Heart left ventricle (tissue), 16 donors: ENCODE measurements around the gene RALGAPA1. TPM values are rescaled to one million over a fixed set of nuclear protein-coding genes. Genes with fewer than 3 reads are reported as not detected.

ENCODE experiments used
- ATAC-seq, 4 donors: fragments of 200-7000 bp; cut with Tn5 transposase; one replicate each; pipeline ENCODE4 v1.9.1; 2020 to 2022; ENCODE audit warnings: moderate library complexity in 4 of 4, mild to moderate bottlenecking in 3 of 4, moderate number of reproducible peaks in 1 of 4
- DNase-seq, 5 donors: peaks; one replicate each; pipeline ENCODE4 v3.0.0-alpha.2; 2020
- H3K27ac ChIP-seq, 12 donors: fragments of 200-600 bp; sonication (generic) in 4 of 12; one replicate each; pipeline versions ENCODE4 v1.5.0 to v1.8.0; 2016 to 2022; ENCODE audit warnings: mild to moderate bottlenecking in 2 of 12
- H3K27me3 ChIP-seq, 9 donors: fragments of 200-600 bp; sonication (generic) in 2 of 9; one replicate each; pipeline versions ENCODE4 v1.5.1 to v1.8.0; 2016 to 2022; ENCODE audit warnings: mild to moderate bottlenecking in 3 of 9
- H3K36me3 ChIP-seq, 9 donors: fragments of 200-600 bp; sonication (generic) in 2 of 9; one replicate each; pipeline versions ENCODE4 v1.5.0 to v1.8.0; 2018 to 2022; ENCODE audit warnings: mild to moderate bottlenecking in 2 of 9
- H3K4me1 ChIP-seq, 12 donors: fragments of 200-600 bp; sonication (generic) in 4 of 12; one replicate each; pipeline versions ENCODE4 v1.5.0 to v1.8.0; 2016 to 2022; ENCODE audit warnings: mild to moderate bottlenecking in 3 of 12
- H3K4me3 ChIP-seq, 12 donors: fragments of 200-600 bp; sonication (generic) in 4 of 12; one replicate each; pipeline versions ENCODE4 v1.5.0 to v1.8.0; 2017 to 2022; ENCODE audit warnings: mild to moderate bottlenecking in 9 of 12, moderate library complexity in 4 of 12
- H3K9me3 ChIP-seq, 12 donors: fragments of 200-600 bp; sonication (generic) in 4 of 12; one replicate each; pipeline versions ENCODE4 v1.5.0 to v1.8.0; 2016 to 2022; ENCODE audit warnings: mild to moderate bottlenecking in 1 of 12
- CTCF ChIP-seq, 12 donors: fragments of 200-600 bp; sonication (generic) in 4 of 12; IDR thresholded peaks; one replicate each; pipeline versions ENCODE4 v1.5.0 to v1.8.0; 2018 to 2022; ENCODE audit warnings: antibody characterized with exemption in 12 of 12, mild to moderate bottlenecking in 5 of 12
- POLR2A ChIP-seq, 2 donors: fragments of 450-650 bp; IDR thresholded peaks; one replicate each; pipeline ENCODE4 v1.6.1; 2017; ENCODE audit warnings: antibody characterized with exemption in 2 of 2, mild to moderate bottlenecking in 2 of 2, moderate library complexity in 2 of 2
- WGBS, 4 donors: extraction: QIAGEN DNeasy Blood & Tissue Kit in 2 of 4; methylation state at CpG; one replicate each; pipeline versions ENCODE4 v1.1.5 to v1.1.7; 2013 to 2018; 5-methylcytosine and 5-hydroxymethylcytosine counted together
- intact Hi-C, 10 donors: fragments of 100-400 bp; cut with DNase I; formaldehyde crosslinking; loops; one replicate each; pipeline versions ENCODE4 v1.11.1 to v1.14.2; 2022
- polyA plus RNA-seq, 2 donors: library from polyadenylated mRNA; stranded (reverse); fragments of 200-250 nt; gene quantifications; one replicate each; pipeline ENCODE4 v1.2.3, GENCODE V29; 2013
- total RNA-seq, 9 donors: library from RNA; depleted of rRNA in 2 of 9; stranded (reverse); fragments of >200 nt in 2 of 9; fragmentation: NEBNext Ultra II Directional in 3 of 9; extraction: Animal tissue kit (Norgen Biotek cat#: 25700) in 3 of 9; gene quantifications; one replicate each; pipeline versions ENCODE4 v1.1.0 to v1.2.4, GENCODE V29; 2016 to 2023
- donor health status: ischemic (EF 13 %, LVEDD 7.1; RV severe dilation, severe dysfunction).
- donor health status: healthy with polysubstance abuse.
- donor health status: DM: no; HTN: yes; CAD: no.
- donor health status: DM: no; HTN: no; CAD: no.
- donor health status: ischemic (EF 25% LVEDD 6.9; RV normal size, moderate dysfunction).
- donor health status: ischemic (EF 25% LVEDD 5.7; RV mildly dilated, moderate dysfunction).
- donor health status: healthy.
- donor health status: DM: yes; HTN: yes; CAD: no.
- donor health status: ischemic (EF 35%, LVEDD 5.7; RV mildly dilated, moderate dysfunction).
- donor health status: nonischemic (EF 11% LVEDD 7.7; RV severe dilation, severe dysfunction).
- donor health status: DM: yes; HTN: yes; CAD: no.
- donor health status: PGD.
- donor health status: ischemic (EF 29% LVEDD 5.4; RV normal size, mild dysfunction).
- donor health status: nonischemic (EF 23%, LVEDD 6.1; RV moderate dilation, normal function).

The RALGAPA1 gene
- total and polyA plus RNA-seq, 11 donors, result 9.9 to 43.0 (median 27.8) TPM

GRCh38 chr14:35750202-35750904, 58.7 kb downstream of the RALGAPA1 start:
- Histone ChIP-seq H3K4me1 (no peaks in the 10 kb centered on the region), H3K27ac (no peak overlapping the region), H3K27me3 (no peaks in the 10 kb centered on the region), H3K9me3 (peaks cover 0 to 5% (median 0%) of the 10 kb centered on the region in 12 donors), H3K36me3 (peaks cover 0 to 100% (median 75%) of the 10 kb centered on the region in 9 donors), H3K4me3 (no peak overlapping the region)
- 88 to 92% (median 89%) methylated on average over 6 of the region's 6 CpGs for WGBS, 4 donors
- DNase-seq, result no peak
- intact Hi-C loops, result no loop called here
- TF ChIP-seq POLR2A (IDR thresholded peaks at IDR 0.05) (no peak), CTCF (IDR thresholded peaks at IDR 0.05) (no peak)
- no peak for ATAC-seq

- DNase-seq (no peak), ATAC-seq (no peak)
- intact Hi-C loops, result no loop called here
- no peaks in the 10 kb centered on the region for H3K4me1 ChIP-seq
- no peak overlapping the region for H3K4me3 ChIP-seq
- H3K27ac ChIP-seq, result no peak overlapping the region
- no peaks in the 10 kb centered on the region for H3K9me3 ChIP-seq
- no peaks in the 10 kb centered on the region for H3K27me3 ChIP-seq
- no peak for TF ChIP-seq POLR2A (IDR thresholded peaks at IDR 0.05)
- TF ChIP-seq CTCF (IDR thresholded peaks at IDR 0.05), result no peak
- H3K36me3 ChIP-seq, result peaks cover 0 to 98% (median 64%) of the 10 kb centered on the region in 9 donors
These were observed 61.7 kb downstream of the RALGAPA1 start for GRCh38 chr14:35747379-35747778.

GRCh38 chr14:35742442-35742841, 66.7 kb downstream of the RALGAPA1 start:
- H3K9me3 ChIP-seq, result no peaks in the 10 kb centered on the region
- intact Hi-C loops, result no loop called here
- peaks cover 0 to 95% (median 57%) of the 10 kb centered on the region in 9 donors for H3K36me3 ChIP-seq
- no peaks in the 10 kb centered on the region for H3K27me3 ChIP-seq
- no peaks in the 10 kb centered on the region for H3K4me1 ChIP-seq
- no peak for DNase-seq
- H3K27ac ChIP-seq, result no peak overlapping the region
- no peak for ATAC-seq
- WGBS, 4 donors, result 94 to 99% (median 96%) methylated on average over 1 of the region's 1 CpG
- H3K4me3 ChIP-seq, result no peak overlapping the region
- TF ChIP-seq POLR2A (IDR thresholded peaks at IDR 0.05) (no peak), CTCF (IDR thresholded peaks at IDR 0.05) (no peak)

- DNase-seq, result no peak
- Histone ChIP-seq H3K27me3 (no peaks in the 10 kb centered on the region), H3K27ac (no peak overlapping the region), H3K36me3 (peaks cover 0 to 95% (median 57%) of the 10 kb centered on the region in 9 donors), H3K4me1 (no peaks in the 10 kb centered on the region), H3K4me3 (no peak overlapping the region), H3K9me3 (no peaks in the 10 kb centered on the region)
- WGBS, 4 donors, result 96 to 98% (median 97%) methylated on average over 1 of the region's 1 CpG
- TF ChIP-seq CTCF (IDR thresholded peaks at IDR 0.05) (no peak), POLR2A (IDR thresholded peaks at IDR 0.05) (no peak)
- no peak for ATAC-seq
- intact Hi-C loops, result no loop called here
These were observed 67.1 kb downstream of the RALGAPA1 start for GRCh38 chr14:35742032-35742371.
